HG03097 (cell line): ENCODE measurements around the gene MFNG.
"Not testable (repeated sequence)": the region's sequence is repeated elsewhere in the genome, so short reads cannot be mapped to it uniquely, and the experiment has no call there.

Source experiments
- ATAC-seq: cut with Tn5 transposase; IDR thresholded peaks from one replicate; pipeline ENCODE4 v1.9.1; 2021; ENCODE audit not compliant: unreplicated experiment, low FRiP score

Gene MFNG

GRCh38 chr22:37476389-37477329, 9.5 kb downstream of the MFNG start:
- no peak for ATAC-seq

GRCh38 chr22:37474447-37475090, 11.6 kb downstream of the MFNG start:
- no peak for ATAC-seq

- no peak for ATAC-seq
Observed at GRCh38 chr22:37473437-37473946, 12.7 kb downstream of the MFNG start.

GRCh38 chr22:37472418-37473006, 13.7 kb downstream of the MFNG start:
- no peak for ATAC-seq

- no peak for ATAC-seq
Observed at GRCh38 chr22:37471727-37472417, 14.3 kb downstream of the MFNG start.

GRCh38 chr22:37470087-37470445, 16.1 kb downstream of the MFNG start:
- no peak for ATAC-seq

- ATAC-seq: no peak
Observed at GRCh38 chr22:37469416-37470086, 16.6 kb downstream of the MFNG start.

GRCh38 chr22:37468201-37468695, 17.9 kb downstream of the MFNG start:
- not testable (repeated sequence) for ATAC-seq

GRCh38 chr22:37467391-37467955, 18.7 kb downstream of the MFNG start:
- no peak for ATAC-seq

- no peak for ATAC-seq
Observed at GRCh38 chr22:37464181-37464580, 22.0 kb downstream of the MFNG start.

- ATAC-seq: no peak
Observed at GRCh38 chr22:37462983-37463382, 23.2 kb downstream of the MFNG start.

GRCh38 chr22:37462436-37462835, 23.7 kb downstream of the MFNG start:
- no peak for ATAC-seq

GRCh38 chr22:37461961-37462360, 24.2 kb downstream of the MFNG start:
- ATAC-seq: no peak

GRCh38 chr22:37460684-37461083, 25.5 kb downstream of the MFNG start:
- ATAC-seq: no peak

GRCh38 chr22:37459206-37459605, 27.0 kb downstream of the MFNG start:
- no peak for ATAC-seq

GRCh38 chr22:37457093-37457893, 28.9 kb downstream of the MFNG start:
- ATAC-seq: peak; percentile 61

- ATAC-seq: no peak
Observed at GRCh38 chr22:37456346-37456745, 29.8 kb downstream of the MFNG start.

GRCh38 chr22:37455896-37456295, 30.3 kb downstream of the MFNG start:
- no peak for ATAC-seq
